Fibroblast of peridontal ligament (primary cell): ENCODE results near the gene HEBP1.

Experiments used
- DNase-seq: peaks from one replicate; pipeline ENCODE4 v3.0.0-alpha.2; 2010; ENCODE audit errors: extremely low read depth

The HEBP1 gene

DNA sequence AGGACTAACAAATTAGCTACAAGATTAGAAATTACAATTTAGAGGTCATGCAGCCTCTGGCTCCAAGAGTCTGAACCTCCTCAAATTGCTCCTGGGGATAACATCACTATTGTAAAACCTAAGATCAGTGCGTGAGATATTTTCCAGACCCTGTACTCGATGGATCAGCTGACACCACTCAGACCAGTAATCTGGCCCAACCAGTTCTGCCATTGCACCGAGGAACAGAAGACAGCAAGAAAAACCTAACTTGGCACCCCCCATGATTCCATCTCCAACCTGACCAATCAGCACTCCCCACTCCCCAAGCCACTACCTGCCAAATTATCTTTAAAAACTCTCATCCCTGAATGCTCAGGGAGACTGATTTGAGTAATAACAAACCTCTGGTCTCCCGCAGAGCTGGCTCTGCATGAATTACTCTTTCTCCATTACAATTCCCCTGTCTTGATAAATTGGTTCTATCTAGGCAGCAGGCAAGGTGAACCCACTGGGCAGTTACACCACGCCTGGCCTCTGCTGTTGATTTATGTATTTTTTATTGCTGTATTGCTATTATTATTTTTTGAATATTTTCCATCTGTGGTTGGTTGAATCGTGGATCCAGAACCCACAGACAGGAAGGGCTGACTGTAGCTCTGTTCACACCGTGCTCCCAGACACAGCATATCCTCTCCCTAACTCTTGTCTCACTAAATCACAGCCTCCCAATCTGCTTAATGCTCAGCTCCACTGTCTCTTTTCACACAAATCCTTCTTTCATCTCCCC lies 9.2 kb downstream of the HEBP1 start:
- DNase-seq = no peak

- DNase-seq = no peak
Measured at GRCh38 chr12:12987421-12987820, 12.6 kb downstream of the HEBP1 start.

DNA sequence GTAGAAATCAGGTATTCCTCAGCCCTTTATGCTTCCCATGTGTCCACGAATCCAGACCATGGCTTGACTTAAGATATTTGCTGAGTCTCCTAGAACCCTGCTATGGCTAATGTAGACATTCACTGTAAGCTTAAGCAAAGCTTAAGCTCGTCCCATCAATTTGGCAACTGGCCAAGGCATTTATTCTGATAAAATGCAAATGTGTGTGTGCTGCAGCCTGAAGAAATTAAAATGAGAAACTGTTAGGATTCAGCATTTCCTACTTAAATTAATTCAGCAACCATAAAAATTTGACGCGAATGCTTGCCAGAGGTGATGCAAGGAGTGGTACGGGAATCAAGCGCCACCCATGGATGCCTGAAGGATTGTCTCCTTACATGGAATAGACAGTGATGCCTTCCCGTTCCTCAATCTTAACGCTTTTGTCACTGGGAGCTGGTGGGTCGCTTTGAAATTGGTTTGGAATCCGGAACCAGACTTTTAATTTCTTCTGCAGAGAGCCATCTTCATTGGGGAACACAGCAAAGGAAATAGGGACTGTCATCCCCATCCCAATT lies 13.2 kb downstream of the HEBP1 start:
- DNase-seq = no peak

GRCh38 chr12:12985817-12986408 lies 14.2 kb downstream of the HEBP1 start:
- no peak for DNase-seq

DNA sequence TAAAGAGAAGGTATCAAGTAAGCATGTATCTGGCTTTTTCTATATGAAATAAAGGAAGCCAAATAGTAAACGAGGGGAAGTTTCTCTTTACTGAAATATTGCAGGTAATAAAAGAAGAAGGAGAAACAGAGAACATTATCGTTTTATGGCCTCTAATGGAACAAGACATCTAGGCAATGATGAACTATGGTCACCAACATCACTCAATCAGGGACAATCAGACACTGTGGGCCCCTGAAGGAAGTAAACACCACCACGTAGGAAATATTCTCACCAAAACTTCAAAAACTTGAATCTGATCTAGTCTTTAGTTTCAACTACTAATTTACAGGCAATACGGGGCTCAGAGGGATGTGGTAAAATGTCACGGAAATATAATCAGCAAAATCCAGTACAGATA lies 15.9 kb downstream of the HEBP1 start:
- no peak for DNase-seq

DNA sequence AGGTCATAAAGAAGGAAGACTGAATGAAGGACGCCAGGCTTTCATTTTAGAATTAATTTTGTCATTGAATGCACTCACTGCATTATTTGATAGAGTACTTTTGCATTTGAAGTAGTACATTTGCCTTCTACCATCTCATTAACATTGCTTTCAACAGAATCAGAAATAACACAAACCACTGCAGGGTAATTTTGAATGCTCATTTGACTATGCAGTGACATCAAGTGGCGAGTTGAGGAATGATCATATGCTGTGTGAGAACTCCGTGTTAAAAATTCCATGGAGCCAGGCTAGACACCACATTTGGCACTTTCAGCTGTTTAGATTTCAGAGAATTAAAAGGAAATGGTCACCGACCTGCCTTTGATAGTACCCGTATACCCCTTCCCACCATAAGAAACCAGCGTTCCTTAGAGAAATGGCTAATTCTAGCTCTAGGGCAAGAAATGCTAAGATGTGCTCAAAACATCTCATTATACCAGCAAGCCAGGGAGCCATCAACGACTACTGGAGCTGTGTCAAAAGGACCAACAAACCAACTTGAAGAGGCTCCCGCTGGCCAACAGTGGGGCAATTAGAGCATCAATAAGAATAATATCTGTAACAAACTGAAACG lies 16.5 kb downstream of the HEBP1 start:
- peak; percentile 85 for DNase-seq

DNA sequence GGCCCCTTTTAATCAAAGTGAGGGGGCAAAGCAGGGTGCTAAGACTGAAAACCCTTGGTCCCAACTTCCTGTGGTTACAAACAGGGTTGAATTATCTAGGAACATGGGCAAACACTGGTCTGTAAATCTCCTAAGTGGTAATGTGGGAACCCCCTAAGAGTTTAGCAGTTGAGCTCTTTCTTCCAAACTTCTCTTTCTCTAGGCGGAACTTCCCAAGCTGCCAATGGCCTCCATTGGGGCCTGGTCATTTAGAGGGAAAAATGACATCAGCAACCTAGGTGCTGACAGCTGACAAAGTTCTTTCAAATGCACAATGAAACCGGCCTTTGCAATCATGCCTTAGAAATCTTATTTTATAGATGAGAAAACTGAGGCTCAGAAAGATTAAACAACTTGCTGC lies 17.7 kb downstream of the HEBP1 start:
- DNase-seq = no peak

GRCh38 chr12:12979731-12980259 lies 20.3 kb downstream of the HEBP1 start:
- peak; percentile 98 for DNase-seq

DNA sequence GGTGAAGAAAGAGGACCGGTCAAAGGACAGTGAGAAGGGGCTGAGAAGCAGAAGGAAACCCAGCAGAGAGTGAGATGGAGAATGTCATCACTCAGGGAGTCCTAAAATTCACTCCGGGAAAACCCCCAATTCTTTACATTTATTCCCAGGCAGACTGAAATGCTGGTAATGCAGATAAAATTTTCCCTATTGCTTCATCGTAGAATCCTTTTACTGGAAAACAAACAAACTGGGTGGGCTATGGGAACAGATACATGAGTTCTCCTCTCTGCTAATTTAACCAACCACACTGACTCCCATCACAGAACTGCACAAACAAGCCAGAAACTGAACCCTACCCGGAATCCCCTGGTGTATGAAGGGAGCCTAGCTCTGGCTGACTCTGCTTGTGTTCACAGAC lies 20.9 kb downstream of the HEBP1 start:
- DNase-seq = peak; percentile 70

DNA sequence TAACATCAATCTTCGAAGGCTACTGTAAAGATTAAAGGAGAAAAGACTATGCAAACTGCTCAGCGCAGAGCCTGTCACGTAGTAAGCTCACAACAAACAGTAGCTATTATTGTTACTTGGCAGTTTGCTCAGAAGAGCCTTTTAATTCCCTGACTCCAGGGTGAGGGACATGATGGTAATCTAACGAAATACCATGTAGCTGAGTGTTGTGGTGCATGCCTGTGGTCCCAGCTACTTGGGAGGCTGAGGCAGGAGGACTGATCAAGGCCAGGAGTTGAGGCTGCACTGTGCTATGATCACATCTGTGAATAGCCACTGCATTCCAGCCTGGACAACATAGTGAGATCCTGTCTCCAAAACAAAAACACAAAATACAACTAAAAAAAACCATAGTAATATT lies 22.8 kb downstream of the HEBP1 start:
- DNase-seq = no peak

DNA sequence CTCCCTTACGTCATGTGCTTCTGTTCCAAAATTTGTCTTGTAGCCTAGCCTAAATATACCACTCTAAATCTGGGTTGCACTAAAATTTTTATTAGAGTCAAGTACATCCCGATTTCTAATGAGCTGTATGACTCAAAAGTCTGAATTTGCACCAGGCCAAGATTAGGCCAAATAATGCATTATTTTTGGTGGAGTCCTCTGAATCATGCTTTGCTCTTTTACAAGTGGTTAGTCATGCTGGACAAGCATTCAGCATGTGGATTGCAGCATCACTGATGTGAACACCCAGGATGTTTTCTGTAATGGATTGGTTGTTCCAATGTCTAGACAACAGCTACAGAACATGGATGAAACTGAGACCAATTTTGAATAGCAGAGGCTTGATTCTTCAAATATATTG lies 23.7 kb downstream of the HEBP1 start:
- DNase-seq = peak; percentile 95

- peak; percentile 48 for DNase-seq
Measured at GRCh38 chr12:12975322-12976077, 24.6 kb downstream of the HEBP1 start.

GRCh38 chr12:12974211-12974610 lies 25.9 kb downstream of the HEBP1 start:
- DNase-seq = no peak

GRCh38 chr12:12973019-12973418 lies 27.0 kb downstream of the HEBP1 start:
- DNase-seq = no peak

GRCh38 chr12:12965836-12966235 lies 34.2 kb downstream of the HEBP1 start:
- DNase-seq = no peak

DNA sequence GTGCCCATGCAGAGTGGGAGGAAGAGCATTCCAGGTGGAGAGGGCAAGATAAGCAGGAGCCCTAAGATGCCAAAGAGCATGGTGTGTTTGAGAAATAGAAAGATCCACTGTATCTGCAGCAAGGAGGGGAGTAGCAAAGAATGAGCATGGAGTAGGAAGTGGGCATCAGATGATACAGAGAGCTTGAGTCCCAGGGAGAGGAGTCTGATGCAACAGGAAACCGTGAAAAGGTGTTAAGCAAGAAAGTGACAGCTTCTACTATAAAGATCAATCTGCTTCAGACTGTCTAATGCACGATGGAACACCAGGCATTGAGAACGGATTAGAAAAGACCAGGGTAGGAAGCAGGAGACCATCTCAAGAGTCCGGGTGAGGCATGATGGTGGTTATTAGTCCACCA lies 35.8 kb downstream of the HEBP1 start:
- DNase-seq = no peak

GRCh38 chr12:12960639-12961209 lies 39.3 kb downstream of the HEBP1 start:
- DNase-seq = no peak

DNA sequence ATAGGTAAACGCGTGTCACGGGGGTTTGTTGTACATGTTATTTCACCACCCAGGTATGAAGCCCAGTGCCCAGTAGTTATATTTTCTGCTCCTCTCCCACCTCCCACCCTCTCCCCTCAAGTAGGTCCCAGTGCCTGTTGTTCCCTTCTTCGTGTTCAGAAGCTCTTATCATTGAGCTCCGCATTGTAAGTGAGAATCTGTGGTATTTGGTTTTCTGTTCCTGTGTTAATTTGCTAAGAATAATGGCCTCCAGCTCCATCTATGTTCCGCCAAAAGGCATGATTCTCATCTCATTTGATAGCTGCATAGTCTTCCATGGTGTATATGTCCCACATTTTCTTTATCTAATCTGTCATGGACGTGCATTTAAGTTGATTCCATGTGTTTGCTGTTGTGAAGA lies 41.2 kb downstream of the HEBP1 start:
- DNase-seq = no peak

GRCh38 chr12:12954878-12955625 lies 45.0 kb downstream of the HEBP1 start:
- DNase-seq = no peak

DNA sequence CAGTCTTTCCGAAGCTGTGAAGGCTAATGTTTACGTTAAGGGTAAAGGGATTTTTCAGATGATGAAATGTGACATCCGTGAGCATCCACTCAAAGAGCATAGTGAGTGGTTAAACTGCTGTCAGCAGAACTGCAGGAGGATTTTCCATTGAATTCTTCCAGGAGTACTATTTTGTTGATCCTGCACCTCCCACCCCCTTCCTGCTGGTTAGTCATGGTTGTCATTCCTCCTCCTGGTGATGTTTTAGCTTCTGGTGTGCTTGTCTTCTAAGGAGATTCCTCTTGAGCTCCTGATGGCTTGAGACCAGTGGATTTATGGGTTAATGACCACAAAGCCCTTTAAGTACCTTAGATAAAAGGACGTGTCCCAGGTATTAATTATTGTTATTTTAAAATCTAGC lies 45.7 kb downstream of the HEBP1 start:
- DNase-seq = no peak

GRCh38 chr12:12952036-12952435 lies 48.0 kb downstream of the HEBP1 start, which contains the start of gene GPRC5D:
Gene GPRC5D (minus strand): TSS chr12:12952170. CDS start chr12:12950384, 1,786 bp downstream.
- no peak for DNase-seq
